ENCODE results near the gene KIF20A.
"Not testable (repeated sequence)": the region's sequence is repeated elsewhere in the genome, so short reads cannot be mapped to it uniquely, and the experiment has no call there.

Gene KIF20A

DNA sequence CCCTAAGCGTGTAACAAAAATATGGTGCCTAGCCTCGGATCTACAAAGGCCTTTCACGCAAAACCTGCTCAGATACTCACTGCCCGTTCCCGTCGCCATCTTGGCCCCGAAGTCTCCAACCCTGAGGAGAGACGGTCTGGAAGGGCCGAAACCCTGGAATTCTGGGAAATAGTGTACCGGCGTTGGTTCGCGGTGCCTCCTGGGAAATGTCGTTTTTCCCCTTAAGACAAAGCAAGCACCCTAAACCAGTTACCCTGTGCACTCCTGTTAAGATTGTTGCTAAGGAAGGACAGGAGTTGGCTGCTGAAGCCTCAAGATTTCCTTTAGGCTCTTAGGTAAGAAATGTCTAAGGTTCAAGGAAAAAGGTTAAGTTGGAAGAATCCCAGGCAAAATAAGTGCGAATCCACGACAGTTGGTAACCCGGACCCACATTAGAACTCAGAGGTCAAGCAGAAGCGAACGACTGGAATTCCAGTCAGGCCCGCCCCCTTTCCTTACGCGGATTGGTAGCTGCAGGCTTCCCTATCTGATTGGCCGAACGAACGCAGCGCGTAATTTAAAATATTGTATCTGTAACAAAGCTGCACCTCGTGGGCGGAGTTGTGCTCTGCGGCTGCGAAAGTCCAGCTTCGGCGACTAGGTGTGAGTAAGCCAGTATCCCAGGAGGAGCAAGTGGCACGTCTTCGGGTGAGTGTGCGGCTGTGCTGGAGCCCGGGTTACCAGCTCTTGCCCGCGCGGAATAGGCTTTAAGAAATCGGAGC is at the start of gene KIF20A, which contains the start of gene BRD8:
KIF20A (plus strand) TSS at position 597 of the 761 bp plus-strand sequence. CDS start 569 bp downstream, outside the sequence.
BRD8 (minus strand) TSS at position 115 of the 761 bp plus-strand sequence; CDS start at position 99, 16 bp downstream.
- DNase-seq = peak; percentile 79

DNA sequence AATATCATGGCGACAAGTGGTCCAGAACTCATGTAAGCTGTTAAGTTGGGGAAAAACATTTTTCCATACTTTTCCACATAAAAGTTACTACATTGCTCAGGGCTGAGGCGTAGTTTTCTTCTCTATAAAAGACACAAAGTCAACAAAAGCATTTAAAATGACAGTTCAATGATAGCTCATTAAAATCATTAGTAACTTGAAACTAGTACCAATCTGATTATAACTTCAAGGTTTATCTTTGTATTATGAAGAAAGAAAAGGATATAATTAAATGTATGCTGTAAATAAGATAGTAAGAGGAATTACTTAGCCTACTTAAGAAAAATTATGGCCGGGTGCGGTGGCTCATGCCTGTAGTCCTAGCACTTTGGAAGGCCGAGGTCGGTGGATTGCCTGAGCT is 49.6 kb upstream of the KIF20A start:
- DNase-seq = no peak

DNA sequence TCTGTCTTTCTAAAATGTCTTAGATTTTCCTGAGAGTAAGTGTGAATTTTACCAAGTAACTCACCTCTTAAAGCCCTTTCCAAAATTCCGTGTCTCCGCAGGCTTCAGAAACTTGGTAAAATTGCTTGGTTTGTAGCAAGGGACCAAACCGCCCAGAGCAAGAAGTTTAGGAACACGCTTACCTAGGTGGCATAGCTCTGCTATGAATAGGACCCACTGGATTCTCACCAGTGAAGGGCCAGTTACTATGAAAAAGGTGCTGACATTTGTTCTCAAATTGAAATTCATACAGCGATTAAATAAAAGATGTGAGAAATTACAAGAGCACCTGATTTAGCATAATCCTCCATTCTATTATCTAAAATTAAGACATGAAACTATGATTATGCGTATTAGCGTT is 46.4 kb upstream of the KIF20A start:
- no peak for DNase-seq

DNA sequence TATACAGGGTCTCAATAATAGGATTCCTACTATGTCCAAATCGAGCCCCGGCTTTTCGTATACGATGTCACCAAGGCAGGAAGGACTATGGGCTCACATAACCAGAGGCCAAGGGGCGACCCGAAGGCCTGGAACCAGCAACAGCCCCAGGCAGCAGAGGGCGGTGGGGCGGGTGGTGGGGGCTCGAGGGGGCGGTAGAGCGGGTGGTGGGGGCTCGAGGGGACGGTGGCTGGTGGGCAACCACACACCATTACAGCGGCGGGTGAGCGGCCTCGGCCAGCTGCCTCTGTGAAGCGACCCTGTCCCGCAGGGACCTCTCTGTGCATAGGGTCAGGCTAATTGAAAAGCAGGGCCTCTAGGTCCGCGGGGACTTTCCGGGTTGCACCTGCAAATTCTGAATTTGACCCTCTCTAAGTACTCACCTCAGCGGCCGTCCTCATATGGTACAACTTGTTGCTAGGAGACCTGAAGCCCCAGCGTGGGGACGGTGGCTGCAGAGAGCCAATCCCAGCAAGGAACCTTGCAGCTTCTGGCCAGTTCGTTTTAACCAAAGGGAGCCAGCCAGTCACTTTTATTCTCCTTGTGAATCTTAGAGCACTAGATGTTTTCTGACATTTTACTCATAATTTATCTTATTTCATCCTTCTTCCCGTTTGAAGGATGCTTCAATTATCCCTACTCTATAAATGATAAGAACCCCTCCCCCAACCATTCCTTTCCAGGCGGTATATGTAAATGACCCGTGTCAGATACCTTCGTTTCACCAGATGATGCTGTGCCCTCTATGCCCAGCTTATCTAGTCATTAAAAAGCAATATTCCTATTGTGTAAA is 39.7 kb upstream of the KIF20A start, which contains the start of gene NME5:
NME5 (minus strand) TSS at position 480 of the 832 bp plus-strand sequence. CDS start 648 bp downstream, outside the sequence.
- no peak for DNase-seq

DNA sequence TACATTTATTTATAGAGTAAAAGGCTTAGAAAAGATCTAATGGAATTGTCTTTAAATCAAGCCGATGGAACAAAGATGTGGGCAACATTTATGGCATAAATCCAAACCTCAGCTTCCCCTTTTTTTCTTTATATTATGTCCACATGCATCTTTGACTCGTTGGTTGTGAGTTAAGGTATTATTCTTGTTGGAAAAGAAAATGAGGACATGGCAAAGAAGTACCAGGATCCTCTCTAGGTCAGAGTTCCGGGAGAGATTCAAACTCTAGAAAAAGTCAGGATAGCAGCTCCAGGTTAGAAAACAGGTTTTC is 39.2 kb upstream of the KIF20A start:
- DNase-seq = no peak

DNA sequence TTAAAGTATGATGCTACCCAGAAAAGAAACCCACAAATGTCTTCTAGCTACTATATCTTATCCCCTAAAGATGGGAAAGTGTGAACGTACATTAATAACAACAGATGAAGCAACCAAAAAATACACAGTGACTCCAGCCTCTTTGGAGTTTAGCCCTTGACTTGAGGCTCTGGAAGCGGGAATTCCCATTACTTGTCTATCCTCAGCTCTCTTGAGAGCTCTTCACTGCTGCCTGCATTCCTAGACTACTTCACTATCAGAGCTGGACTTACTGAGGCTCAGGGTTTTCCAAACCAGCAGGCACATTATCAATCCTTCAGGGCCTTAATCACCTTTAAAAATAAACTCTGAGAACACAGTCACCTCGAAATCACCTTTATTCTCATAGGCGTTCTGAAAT is 38.6 kb upstream of the KIF20A start:
- DNase-seq = no peak

DNA sequence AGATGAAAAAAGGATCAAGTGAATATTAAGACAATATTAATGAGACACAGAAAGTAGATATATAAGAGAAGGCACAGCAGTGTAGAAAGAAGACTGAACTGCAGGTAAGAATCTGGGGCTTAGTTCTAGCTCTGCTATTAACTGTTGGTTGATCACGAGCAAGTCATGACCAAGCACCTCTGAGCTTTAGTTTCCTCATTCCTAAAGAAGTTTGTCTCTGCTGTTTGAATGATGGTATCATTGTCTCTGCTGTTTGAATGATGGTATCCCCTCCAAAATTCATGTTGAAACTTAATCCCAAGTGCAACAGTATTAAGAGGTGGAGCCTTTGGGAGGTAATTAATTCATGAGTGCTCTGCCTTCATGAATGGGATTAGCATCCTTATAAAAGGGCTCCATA is 37.2 kb upstream of the KIF20A start:
- DNase-seq = no peak

DNA sequence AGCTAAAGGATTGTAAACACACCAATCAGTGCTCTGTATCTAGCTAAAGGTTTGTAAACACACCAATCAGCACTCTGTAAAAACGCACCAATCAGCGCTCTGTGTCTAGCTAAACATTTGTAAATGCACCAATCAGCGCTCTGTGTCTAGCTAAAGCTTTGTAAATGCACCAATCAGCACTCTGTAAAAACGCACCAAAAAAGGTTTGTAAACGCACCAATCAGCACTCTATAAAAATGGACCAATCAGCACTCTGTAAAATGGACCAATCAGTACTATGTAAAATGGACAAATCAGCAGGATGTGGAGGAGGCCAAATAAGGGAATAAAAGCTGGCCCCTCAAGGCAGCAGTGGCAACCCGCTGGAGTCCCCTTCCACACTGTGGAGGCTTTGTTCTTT is 35.3 kb upstream of the KIF20A start:
- not testable (repeated sequence) for DNase-seq

DNA sequence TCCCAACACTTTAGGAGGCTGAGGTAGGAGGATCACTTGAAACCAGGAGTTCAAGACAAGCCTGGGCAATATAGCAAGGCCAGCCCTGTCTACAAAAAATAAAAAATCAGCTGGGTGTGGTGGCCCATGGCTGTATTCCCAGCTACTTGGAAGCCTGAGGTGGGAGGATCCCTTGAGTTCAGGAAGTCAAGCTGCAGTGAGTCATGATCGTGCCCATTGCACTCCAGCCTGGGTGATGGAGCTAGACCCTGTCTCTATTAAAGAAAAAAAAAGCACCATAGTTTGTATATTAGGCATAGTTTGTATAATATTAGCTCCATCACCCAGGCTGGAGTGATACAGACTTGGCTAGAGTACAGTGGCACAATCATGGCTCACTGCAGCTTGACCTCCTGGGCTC is 30.1 kb upstream of the KIF20A start:
- DNase-seq = no peak

DNA sequence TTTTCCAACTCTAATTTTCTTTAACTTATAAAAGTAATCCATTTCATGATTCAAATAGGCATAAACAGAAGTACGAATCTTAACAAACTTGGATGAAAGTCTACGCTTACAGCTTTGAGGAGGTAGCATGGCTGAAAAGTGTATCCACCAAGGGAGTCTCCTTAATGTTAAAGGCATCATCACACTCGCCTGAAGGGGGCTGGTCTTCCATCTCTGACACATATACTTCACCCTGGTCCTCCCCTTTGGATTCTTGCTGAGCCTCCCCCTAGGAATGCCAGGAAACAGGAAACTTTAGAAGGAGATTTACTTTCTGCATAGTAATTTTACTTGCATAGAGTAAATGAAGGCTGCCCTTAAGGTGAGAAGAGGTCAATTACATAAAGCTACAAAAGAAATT is 29.4 kb upstream of the KIF20A start:
- DNase-seq = no peak

DNA sequence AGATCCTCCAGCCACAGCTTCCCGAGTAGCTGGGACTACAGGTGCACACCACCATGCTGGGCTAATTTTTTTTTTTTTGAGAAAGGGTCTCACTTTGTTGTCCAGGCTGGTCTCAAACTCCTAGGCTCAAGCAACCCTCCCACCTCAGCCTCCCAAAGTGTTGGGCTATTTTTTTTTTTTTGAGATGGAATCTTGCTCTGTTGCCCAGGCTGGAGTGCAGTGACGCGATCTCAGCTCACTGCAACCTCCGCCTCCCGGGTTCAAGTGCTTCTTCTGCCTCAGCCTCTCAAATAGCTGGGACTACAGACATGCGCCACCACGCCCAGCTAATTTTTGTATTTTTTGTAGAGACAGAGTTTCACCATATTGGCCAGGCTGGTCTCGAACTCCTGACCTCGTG is 22.9 kb upstream of the KIF20A start:
- DNase-seq = not testable (repeated sequence)

DNA sequence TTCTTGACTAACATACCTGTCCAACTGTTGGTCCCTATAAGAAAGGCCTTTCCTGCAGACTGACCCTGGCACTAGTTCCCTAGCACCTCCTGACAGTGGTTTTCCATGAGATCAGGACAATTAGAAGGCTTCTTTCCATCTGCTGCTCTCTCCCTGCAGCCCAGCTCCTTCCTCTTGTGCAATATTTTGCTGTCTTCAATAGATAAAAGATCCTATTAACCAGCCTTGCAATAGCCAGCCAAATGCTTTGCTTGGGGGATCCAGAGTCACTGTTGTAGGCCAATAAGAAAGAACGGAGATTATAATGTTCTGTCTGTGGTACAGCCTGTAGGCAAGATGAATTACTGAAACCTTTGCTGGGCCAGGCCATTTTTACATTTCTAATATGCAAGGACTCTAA is 21.3 kb upstream of the KIF20A start:
- no peak for DNase-seq

DNA sequence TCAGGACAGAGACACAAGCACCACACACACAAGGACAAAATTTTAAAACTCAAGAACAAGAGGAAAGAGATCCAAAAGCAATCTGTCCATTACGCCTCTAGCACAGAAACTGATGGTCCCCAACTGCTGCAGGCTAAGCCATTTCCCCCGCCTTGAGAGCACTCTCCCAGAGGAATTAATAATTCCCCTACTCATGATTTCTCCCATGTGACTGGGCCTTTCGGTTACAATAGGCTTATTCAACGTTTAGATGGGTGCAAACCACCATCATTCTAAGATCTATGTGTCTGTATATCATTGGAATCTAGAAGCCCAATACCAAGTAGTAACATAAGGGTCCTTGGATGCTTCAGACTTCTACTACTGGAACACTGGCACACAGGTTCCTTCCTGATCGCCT is 19.2 kb upstream of the KIF20A start:
- no peak for DNase-seq

DNA sequence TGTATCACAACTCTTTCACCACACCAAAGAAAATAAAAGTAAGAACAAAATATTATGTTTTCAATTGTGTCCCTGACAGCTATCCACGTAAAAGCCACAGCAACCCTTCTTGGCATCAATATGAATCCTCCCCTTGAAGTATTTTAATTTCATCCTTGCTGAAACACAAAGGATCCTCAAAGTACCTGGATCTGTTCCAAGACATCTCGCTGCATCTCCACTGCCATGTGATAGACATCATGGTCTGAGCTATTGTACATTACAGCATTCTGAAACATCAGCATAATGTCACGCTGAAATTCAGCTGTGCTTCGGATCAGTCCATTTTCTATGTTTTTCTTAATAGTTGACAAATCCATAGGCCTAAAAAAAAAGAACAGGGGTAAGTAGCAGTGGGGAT is 18.2 kb upstream of the KIF20A start:
- no peak for DNase-seq

DNA sequence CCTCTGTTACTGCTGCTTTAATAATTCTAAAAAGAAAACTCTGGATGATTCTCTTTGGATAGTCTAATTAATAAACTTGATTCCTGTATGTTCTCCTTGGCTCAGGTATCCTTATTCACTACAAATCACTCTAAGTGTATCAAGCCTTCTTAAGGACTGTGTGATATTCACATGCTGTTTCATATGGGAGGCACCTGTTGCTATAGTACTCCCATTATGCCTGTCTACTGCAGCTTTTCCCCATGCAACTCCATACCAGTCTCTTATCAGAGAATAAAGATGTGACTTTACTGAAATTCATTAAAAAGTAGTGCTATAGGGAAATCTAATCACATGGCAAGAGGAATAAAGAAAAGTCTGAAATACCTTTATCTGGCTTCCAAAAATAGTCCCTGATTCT is 15.2 kb upstream of the KIF20A start:
- DNase-seq = no peak

DNA sequence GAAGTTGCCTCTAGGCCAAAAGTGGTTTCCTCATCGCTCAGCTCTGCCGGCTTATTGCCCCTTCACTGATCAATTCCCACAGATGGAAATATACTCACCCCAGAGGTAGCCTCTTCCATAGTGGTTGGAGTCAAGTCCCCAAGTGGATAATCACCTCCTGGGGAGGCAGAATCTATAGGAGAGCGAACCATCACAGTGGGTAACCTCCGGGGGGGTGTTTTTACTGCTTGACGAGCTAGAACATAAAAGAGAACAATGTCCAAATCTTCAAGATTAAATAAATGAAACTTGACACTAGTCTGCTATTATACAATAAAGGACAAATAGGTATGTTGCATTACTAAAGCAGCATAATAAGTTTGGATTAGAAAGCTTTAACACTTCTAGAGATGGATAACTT is 9.8 kb upstream of the KIF20A start:
- no peak for DNase-seq

DNA sequence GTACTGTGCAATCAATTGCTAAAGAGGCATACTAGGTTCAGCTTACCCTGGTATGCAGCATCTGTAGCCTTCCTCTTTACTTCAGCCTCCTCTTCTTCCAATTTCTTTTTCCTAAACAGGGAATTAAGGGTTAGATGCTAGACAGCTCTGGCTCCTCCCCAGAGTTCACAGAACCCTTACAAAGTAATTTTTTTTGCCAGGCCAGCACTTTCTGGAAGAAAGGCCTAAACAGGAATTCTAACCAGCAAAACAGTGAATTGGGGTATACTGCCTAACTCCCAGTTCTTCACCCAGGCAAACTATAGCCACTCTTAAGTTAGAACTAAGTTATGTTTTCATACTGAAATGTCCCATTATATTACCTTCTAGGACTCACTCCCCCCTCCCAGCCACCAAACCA is 8.6 kb upstream of the KIF20A start:
- DNase-seq = no peak

DNA sequence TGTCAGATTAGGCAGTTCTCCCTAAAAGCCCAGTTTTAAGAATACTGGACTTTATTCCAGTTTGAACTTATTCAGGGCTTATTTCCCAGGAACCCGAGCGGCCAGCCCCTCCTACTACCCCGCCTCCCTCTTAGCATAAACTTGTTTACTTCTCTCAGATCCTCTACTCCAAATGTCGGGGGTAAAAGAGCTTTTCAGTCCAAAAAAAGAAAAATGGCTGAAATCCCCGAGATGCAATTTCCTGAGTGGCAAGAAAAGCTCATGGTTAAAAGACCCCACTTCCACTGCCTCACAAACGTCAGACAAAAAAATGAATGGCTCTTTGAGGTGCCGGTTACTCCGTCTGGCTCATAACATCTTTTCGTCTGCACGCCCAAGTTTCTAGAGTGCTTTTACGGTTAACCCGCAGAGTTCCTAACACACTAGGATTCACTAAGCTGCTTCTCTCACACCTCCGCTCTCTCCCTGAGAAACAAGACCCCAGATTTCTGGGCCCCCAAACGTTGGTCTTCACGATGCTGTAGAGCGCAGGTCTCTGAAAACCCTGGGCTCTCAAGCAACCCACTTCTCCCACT is 884 bp upstream of the KIF20A start:
- DNase-seq = no peak

DNA sequence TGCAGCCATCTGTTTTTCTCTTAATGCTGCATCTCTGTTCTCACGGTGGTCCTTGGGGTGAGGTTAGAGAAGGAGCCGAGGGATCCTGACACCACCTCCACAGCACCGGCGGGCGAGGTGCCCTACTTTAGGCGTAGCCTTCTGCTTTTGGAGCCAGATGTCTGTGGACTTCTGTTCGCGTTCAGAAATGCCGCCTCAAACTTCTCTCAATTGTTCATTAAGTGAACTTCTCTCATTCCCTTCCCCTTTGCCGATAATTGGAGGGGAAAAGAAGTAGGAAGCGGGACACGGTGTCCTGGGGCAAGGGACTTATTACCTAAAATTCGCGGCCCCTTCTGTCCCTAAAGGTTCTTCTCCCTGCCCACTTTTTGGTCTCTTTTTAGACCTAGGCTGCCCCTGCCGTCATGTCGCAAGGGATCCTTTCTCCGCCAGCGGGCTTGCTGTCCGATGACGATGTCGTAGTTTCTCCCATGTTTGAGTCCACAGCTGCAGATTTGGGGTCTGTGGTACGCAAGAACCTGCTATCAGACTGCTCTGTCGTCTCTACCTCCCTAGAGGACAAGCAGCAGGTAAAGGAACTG is 455 bp downstream of the KIF20A start:
- no peak for DNase-seq

DNA sequence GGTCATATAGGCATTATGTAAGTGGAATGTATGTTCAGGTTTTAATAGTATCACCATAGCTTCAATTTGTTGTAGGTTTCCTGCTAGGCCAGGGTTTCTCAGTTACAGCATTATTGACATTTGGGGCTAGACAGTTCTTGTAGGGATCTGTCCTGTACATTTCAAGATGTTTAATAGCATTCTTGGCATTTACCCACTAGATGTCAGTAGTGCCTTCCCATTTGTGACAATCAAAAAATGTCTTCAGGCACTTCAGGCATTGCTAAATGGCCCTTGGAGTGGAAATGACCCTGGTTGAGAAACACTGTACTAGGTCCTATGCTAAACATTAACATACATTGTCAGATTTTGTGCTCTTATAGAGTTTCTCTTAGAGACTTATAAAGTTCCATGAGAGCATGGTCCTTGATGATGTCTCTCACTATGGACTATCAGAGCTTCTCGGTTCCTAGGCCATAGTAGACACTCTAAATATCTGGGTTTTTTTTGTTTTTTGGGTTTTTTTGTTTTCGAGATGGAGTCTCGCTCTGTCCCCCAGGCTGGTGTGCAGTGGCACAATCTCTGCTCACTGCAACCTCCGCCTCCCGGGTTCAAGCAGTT is 1.4 kb downstream of the KIF20A start:
- peak; percentile 40 for DNase-seq

DNA sequence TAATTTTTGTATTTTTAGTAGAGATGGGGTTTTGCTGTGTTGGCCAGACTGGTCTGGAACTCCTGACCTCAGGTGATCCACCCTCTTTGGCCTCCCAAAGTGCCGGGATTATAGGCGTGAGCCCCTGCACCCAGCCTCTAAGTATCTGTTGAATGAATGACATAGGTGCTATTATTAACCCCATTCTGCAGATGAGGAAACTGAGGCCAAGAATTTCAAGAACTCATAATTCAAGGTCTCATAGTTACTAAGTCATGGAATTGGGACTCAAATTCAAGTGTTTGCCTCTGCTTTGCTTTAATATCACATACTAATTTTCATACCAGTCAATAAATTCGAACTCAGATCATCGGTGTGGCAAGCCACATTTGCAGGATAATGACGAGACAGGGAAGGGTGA is 1.9 kb downstream of the KIF20A start:
- no peak for DNase-seq

DNA sequence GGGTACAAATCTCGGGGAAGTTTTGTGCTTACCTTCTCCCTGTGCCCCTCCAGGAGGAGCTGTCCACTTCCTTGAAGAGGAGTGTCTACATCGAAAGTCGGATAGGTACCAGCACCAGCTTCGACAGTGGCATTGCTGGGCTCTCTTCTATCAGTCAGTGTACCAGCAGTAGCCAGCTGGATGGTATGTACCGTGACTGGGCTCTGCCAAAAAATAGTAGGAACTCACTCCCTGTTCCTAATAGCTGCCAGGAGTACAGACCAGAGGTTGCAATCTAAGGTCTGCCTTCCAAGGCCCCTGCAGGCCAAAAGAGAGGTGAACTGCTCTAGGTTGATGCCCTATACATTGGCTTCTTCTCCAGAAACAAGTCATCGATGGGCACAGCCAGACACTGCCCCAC is 3.9 kb downstream of the KIF20A start:
- no peak for DNase-seq

DNA sequence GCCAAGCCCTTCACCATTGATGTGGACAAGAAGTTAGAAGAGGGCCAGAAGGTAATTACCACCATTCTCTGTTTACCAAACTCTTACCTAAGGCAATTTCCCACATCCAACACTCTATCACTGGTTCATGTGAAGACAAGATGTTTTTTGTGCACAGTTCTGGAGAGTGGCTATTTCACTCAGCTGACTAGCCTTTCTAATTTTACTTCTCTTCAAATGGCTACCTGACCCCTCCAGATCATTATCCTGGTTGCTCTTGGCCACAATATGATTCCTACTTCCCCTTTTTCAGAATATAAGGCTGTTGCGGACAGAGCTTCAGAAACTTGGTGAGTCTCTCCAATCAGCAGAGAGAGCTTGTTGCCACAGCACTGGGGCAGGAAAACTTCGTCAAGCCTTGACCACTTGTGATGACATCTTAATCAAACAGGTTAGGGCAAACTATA is 7.1 kb downstream of the KIF20A start:
- no peak for DNase-seq

Data from KG1 (cell line).